Right lobe of liver (tissue), 6 donors: ENCODE measurements around the gene PPP2R5C. TPM values are rescaled to one million over a fixed set of nuclear protein-coding genes. Genes with fewer than 3 reads are reported as not detected.

Source experiments
- ATAC-seq, 4 donors: fragments of 200-7000 bp; cut with Tn5 transposase; one replicate each; pipeline ENCODE4 v1.9.1; 2020; ENCODE audit warnings: mild to moderate bottlenecking in 4 of 4, moderate library complexity in 4 of 4
- DNase-seq, 3 donors: peaks; one replicate each; pipeline ENCODE4 v3.0.0-alpha.2; 2020
- H3K27ac ChIP-seq, 3 donors: fragments of 200-600 bp; one replicate each; pipeline ENCODE4 v1.8.0; 2022
- H3K27me3 ChIP-seq, 2 donors: fragments of 200-600 bp; one replicate each; pipeline ENCODE4 v1.8.0; 2022
- H3K36me3 ChIP-seq, 4 donors: fragments of 200-600 bp; sonication (generic) in 1 of 4; one replicate each; pipeline versions ENCODE4 v1.5.1 to v1.8.0; 2017 to 2022; ENCODE audit warnings: control low read depth in 1 of 4
- H3K4me1 ChIP-seq, 4 donors: fragments of 200-600 bp; sonication (generic) in 1 of 4; one replicate each; pipeline versions ENCODE4 v1.5.1 to v1.8.0; 2017 to 2022; ENCODE audit warnings: control low read depth in 1 of 4
- H3K4me3 ChIP-seq, 3 donors: fragments of 200-600 bp; one replicate each; pipeline ENCODE4 v1.8.0; 2022
- H3K9me3 ChIP-seq, 4 donors: fragments of 200-600 bp; sonication (generic) in 1 of 4; one replicate each; pipeline versions ENCODE4 v1.5.1 to v1.8.0; 2017 to 2022; ENCODE audit warnings: control low read depth in 1 of 4
- CTCF ChIP-seq, 4 donors: fragments of 200-600 bp in 3 of 4; fragments of 450-650 bp in 1 of 4; IDR thresholded peaks; one replicate each; pipeline versions ENCODE4 v1.5.1 to v1.8.0; 2016 to 2022; ENCODE audit warnings: antibody characterized with exemption in 4 of 4, mild to moderate bottlenecking in 2 of 4
- POLR2A ChIP-seq: fragments of 450-650 bp; IDR thresholded peaks from one replicate; pipeline ENCODE4 v1.6.1; 2017; ENCODE audit warnings: antibody characterized with exemption, mild to moderate bottlenecking
- WGBS: methylation state at CpG from one replicate; pipeline ENCODE4 v1.1.6; 2018; ENCODE audit warnings: low coverage, low lambda C conversion rate; ENCODE audit not compliant: insufficient coverage; ENCODE audit errors: missing lambda C conversion rate; 5-methylcytosine and 5-hydroxymethylcytosine counted together
- intact Hi-C, 2 donors: fragments of 100-400 bp; cut with DNase I; formaldehyde crosslinking; loops; one replicate each; pipeline versions ENCODE4 v1.11.2 to v1.14.1; 2022
- total RNA-seq, 6 experiments: library from RNA; depleted of rRNA in 2 of 6; stranded (reverse); fragments of >200 nt in 2 of 6; fragmentation: NEBNext Ultra II Directional in 3 of 6; extraction: Animal tissue kit (Norgen Biotek cat#: 25700) in 3 of 6; gene quantifications; one replicate each; pipeline versions ENCODE4 v1.1.0 to v1.2.4, GENCODE V29; 2016 to 2023
- donor health status: DM: no; HTN: yes; CAD: no.
- donor health status: DM: no; HTN: no; CAD: no.
- donor health status: DM: no; HTN: no; CAD: no.
- donor health status: DM: no; HTN: yes; CAD: no.
- donor health status: DM: no; HTN: yes; CAD: no.

Gene PPP2R5C
- total RNA-seq, 6 experiments from 2014 or later: 44.9 to 74.5 (median 55.3) TPM

GRCh38 chr14:101758913-101759593 lies 2.5 kb upstream of the PPP2R5C start:
- no peak for ATAC-seq
- Histone ChIP-seq H3K4me1 (peaks cover 0 to 15% (median 0%) of the 10 kb centered on the region in 4 donors), H3K4me3 (no peak overlapping the region), H3K9me3 (no peaks in the 10 kb centered on the region), H3K27me3 (no peaks in the 10 kb centered on the region), H3K27ac (no peak overlapping the region), H3K36me3 (peaks cover 0 to 3% (median 0%) of the 10 kb centered on the region in 4 donors)
- no peak for DNase-seq
- TF ChIP-seq POLR2A (no peak), CTCF (IDR thresholded peaks at IDR 0.05) (no peak)
- WGBS: 78% methylated on average over 8 of the region's 16 CpGs
- intact Hi-C loops: no loop called here

GRCh38 chr14:101760138-101761011 lies 1.1 kb upstream of the PPP2R5C start:
- TF ChIP-seq CTCF (IDR thresholded peaks at IDR 0.05): no peak
- TF ChIP-seq POLR2A: no peak
- H3K27me3 ChIP-seq: no peaks in the 10 kb centered on the region
- H3K36me3 ChIP-seq: peaks cover 0 to 9% (median 0%) of the 10 kb centered on the region in 4 donors
- H3K4me1 ChIP-seq: peaks cover 0 to 20% (median 0%) of the 10 kb centered on the region in 4 donors
- peak overlapping the region in 2 of 3 donors; percentile 88 to 96 for H3K4me3 ChIP-seq
- intact Hi-C loops: no loop called here
- no peak overlapping the region for H3K27ac ChIP-seq
- DNase-seq (peak; percentile 99 to 100 (median 100)), ATAC-seq (peak; percentile 81 to 92 (median 87))
- H3K9me3 ChIP-seq: no peaks in the 10 kb centered on the region
- 4% methylated on average over 60 of the region's 63 CpGs for WGBS

GRCh38 chr14:101761881-101762529 lies 496 bp downstream of the PPP2R5C start:
- WGBS: under 1% methylated on average over 24 of the region's 72 CpGs
- H3K4me1 ChIP-seq: peaks cover 0 to 20% (median 0%) of the 10 kb centered on the region in 4 donors
- peak overlapping the region; percentile 70 to 83 (median 72) for H3K4me3 ChIP-seq
- no peak for ATAC-seq
- H3K36me3 ChIP-seq: peaks cover 0 to 15% (median 0%) of the 10 kb centered on the region in 4 donors
- DNase-seq: peak in 2 of 3 donors; percentile 62 to 64
- intact Hi-C loops: no loop called here
- no peaks in the 10 kb centered on the region for H3K9me3 ChIP-seq
- TF ChIP-seq POLR2A (no peak), CTCF (IDR thresholded peaks at IDR 0.05) (no peak)
- H3K27me3 ChIP-seq: no peaks in the 10 kb centered on the region
- H3K27ac ChIP-seq: peak overlapping the region; percentile 26 to 57 (median 51)

GRCh38 chr14:101762530-101763101 lies 1.1 kb downstream of the PPP2R5C start:
- Histone ChIP-seq H3K9me3 (no peaks in the 10 kb centered on the region), H3K27me3 (no peaks in the 10 kb centered on the region), H3K27ac (peak overlapping the region; percentile 18 to 51 (median 26)), H3K4me3 (peak overlapping the region; percentile 70 to 83 (median 72)), H3K4me1 (peaks cover 0 to 20% (median 0%) of the 10 kb centered on the region in 4 donors), H3K36me3 (peaks cover 0 to 15% (median 0%) of the 10 kb centered on the region in 4 donors)
- TF ChIP-seq POLR2A (no peak), CTCF (IDR thresholded peaks at IDR 0.05) (no peak)
- 5% methylated on average over 4 of the region's 4 CpGs for WGBS
- DNase-seq (no peak), ATAC-seq (no peak)
- intact Hi-C loops: no loop called here
